Cerebellar nuclear complex (tissue), 1 donor: ENCODE measurements around the gene VDAC2.

Source experiments
- DNase-seq, 2 experiments: peaks; one replicate each; lab custom pipeline; 2025; lab: John Stamatoyannopoulos, UW

Gene VDAC2

DNA sequence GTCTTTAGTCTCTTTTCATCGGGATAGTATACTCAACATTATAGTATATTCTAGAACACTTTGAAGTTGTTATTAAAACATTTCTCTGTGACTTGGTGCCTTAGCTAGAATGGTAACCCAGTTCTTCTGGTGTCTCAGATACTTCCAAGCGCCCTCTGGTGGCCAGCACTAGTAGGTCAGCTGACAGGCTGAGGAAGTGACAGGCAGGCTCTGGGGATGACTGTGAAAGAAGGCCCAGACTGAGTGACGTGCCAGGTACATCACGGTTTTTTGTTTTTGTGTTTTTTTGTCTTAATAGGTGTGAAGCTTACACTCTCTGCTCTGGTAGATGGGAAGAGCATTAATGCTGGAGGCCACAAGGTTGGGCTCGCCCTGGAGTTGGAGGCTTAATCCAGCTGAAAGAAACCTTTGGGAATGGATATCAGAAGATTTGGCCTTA lies 20.0 kb downstream of the VDAC2 start:
- DNase-seq = peak in 1 of 2 experiments; percentile 63

DNA sequence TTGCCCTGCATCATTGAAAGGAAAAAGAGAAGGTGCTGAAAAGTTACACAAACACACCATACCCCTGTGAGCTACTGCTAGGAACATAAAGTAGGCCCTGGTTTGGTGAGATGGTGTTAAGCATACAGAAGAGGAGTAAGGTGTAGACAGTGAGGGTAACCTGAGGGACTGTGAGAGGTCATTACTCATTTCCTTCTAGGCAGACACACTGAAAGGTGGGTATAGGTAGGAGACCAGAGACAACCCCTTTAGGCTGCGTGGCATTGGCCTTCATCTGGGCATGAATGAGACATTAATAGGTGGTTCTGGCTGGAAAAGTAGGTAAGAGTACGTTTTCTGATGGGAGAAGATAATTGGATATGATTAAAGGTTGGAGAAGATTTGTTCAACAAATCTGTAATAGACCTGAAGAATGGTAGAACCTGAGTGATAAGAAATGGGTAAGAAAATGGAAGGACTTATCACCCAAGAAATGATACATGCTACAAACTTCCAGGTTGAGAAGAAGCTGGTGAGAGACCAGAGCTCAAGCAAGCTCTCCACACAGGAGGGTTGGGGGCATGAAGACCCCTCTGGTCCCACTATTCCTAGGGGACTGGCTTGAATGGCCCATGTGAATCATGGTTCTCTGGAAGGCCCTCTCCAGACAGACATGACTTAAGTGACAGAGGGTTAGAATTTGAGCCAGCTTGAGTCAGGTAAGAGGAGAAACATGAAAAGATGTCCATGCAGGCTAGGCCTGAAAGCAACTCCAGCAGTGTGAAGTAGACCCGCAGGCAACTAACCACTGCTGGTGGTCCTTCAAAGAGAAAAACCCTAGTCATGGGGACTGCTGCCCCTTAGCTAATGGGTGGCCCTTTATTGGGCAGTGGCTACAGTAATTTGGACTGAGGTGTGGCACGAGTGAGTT lies 21.3 kb downstream of the VDAC2 start:
- DNase-seq = no peak

DNA sequence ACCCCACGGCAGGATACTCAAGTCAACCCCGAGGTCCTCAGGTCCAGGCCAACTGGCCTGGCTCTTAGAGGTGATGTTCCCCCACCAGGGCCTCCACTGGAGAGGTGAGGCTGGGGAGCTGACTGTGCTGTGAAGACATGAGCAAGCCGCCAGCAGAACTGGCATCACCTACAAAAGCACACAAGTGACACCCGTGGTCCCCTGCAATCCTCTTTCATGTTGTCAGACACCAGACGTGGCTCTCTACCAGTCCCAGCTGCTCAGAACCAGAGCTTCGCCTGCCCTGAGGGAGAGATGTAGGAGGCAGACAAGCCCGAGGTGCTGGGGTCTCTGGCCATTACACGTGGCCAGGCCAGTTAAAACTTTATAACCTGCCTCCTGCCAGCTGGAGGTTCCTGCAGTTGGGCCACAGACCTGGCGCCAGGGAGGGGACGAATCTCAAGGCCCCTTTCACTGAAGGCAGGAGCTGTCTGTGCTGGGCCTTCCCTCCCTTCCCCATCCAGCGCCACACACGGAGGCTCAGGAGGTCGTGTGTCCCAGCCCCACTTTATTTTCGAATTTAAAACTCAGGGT lies 22.9 kb downstream of the VDAC2 start:
- no peak for DNase-seq

DNA sequence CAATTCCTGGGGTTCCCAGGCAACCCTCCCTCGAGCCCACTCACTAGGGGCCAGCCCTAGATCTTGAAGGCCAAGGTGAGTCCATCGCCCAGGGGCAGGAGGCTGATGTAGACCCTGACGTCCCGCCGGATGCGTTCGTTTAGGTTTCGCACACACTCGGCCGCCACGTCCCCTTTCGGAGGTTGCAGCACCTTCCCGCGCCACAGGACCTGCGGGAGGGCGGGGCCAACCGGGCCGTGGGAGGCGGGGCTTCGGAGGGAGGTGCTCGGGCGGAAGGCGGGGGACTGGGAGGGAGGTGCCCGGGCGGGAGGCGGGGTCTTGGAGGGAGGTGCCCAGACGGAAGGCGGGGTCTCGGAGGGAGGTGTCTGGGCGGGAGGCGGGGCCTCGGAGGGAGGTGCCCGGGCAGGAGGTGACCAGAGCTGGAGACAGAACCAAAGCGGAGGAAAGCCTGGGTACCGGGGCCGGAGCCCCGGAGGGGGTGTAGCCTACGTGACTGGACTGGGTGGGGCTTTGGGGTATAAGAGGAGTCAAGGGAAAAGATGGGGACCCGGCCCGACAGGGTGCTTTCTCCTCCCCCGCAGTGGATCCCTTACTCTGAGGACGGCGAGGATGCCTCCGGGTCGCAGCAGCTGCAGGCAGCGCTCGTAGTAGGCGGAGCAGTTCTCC lies 23.6 kb downstream of the VDAC2 start:
- peak; percentile 42 to 75 for DNase-seq

DNA sequence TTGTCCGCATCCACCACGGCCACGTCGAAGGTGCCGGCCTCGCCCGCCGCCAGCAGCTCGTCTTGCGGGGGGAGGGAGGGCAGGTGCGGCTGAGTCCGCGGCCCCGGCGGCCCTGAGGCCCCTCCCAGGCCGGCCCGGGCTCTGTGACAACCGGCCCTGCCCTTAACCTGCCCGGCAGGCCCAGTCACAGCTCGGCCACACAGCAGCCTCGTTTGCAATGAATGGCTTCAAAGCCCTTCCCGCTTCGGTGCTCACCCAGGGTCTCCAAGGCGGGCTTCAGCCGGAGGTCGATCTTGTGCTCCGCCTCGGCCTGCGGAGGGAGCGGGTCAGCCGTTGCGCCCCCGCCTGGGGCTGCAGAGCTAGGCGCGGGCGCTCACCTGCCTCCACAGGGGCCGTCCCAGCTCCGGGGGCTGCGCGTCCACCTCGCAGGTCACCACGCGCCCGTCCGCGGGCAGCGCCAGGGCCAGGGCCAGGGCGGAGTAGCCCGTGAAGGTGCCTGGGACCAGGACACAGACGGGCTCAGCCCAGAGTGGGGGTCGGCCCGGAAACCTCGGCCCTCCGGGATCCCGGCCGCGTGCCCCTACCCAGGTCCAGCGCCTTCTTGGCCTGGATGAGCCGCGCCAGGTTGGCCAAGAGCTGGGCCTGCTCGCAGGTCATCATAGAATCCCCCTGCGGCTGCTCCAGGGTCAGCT lies 24.2 kb downstream of the VDAC2 start:
- DNase-seq = no peak

DNA sequence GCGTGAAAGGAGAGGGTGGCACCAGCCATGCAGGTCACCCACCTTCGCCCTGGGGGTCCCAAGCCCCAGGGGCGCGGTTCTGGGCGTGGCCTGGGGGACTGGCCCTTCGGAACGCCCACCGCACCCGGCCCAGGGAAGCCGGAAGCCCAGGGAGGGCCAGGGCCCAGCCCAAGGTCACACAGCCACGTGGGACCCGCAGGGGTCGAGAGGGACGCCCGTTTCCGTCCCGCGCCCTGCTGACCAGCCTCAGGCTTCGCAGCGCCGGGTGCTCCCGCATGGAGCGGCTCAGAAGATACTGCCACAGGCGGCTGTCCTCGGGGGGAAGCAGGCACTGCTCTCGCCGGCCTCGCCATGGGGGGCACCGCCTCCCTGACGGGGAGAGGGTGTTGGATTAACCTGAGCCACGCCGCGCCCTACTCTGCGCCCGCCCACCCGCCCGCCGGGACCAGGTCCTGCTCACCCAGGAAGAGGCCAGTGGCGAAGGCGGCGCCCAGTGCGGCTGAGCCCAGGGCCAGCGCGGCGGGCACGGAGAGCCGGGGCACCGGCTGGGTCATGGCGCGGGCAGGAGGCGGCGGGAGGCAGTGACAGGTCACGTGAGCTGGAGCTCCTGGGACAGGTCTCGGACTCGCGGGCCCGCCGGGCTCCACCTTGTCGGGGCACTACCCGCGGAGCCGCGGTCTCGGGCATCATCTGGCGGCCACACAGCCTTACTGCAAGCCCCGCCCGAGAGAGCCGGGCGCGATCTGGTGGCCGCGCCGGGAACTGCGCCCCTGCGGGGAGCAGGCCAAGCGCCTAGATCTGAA lies 25.0 kb downstream of the VDAC2 start, which contains the start of gene COMTD1:
Gene COMTD1 (minus strand): TSS at position 583 of the 803 bp plus-strand sequence. CDS start 29 bp downstream, at position 554.
- DNase-seq = peak; percentile 38 to 78

DNA sequence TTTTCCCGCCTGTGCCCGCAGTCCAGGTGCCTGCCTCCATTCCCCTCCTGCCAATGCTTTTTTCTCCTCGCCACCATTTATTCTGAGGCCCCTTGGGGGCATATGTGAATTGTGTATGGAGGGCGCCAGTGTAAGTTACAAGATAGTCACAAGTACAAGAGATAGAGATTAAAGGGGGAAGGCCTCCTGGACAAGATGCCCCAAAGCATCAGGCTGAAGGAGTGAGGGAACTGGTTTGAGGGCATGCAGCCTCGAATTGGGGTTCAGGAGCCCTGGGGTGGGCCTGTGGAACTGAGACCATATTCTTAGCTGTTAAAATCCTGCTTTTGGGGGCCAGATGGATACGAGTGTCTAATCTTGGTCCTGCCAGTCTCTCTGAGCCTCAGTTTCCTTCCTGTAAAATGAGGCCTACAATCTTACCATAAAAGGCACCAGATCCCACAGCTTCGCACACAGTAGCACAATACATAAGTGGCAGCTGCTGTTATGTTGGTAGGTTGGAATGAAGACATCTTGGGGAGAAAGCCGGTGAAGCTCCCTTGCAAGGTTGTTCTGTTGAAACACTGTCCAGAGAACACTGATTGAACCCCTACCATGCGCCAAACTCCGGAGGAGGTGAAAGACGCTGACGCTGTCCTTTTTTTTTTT lies 25.7 kb downstream of the VDAC2 start:
- DNase-seq = no peak

DNA sequence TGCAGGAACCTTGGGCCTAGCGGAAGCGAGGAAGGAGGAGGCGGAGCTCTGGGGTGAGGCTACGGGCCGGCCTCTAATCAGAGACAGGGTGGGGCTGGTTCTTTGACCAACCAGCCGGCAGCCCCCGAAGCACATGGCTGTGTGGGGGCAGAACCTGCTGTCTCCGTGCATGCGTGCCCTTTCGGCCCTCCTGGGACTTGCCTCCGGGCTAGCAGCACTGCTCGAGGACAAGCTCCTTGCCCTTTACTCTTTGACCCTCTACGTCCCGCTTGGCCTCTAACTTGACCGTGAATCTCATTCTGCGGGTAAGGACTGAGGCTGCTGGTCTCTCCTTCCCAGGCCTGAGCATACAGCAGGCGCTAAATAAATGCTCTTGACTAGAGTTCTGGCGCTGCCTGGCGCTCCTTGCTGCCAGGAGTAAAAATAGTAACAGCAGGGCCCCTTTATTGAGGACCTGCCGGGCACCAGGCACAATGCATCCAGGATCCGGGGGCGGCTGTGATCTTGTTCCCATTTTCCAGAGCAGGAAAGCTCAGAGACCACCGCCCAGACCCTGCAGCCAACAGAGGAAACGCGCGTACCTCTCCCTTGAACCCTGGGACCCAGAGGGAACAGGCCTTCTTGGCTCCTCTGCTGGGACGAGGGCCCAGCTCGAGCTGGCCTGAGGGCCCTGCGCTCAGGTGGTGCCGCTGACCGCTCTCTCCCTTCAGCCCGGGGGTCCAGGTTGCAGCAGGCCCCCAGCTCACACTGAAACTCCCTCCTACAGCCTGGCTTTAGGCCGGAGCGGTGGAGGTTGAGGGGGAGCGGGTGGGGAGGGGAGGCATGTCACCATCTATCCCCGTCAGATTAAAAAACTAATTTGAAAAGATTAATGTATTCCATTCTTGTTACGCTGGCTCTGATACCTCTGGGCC lies 27.8 kb downstream of the VDAC2 start:
- no peak for DNase-seq

DNA sequence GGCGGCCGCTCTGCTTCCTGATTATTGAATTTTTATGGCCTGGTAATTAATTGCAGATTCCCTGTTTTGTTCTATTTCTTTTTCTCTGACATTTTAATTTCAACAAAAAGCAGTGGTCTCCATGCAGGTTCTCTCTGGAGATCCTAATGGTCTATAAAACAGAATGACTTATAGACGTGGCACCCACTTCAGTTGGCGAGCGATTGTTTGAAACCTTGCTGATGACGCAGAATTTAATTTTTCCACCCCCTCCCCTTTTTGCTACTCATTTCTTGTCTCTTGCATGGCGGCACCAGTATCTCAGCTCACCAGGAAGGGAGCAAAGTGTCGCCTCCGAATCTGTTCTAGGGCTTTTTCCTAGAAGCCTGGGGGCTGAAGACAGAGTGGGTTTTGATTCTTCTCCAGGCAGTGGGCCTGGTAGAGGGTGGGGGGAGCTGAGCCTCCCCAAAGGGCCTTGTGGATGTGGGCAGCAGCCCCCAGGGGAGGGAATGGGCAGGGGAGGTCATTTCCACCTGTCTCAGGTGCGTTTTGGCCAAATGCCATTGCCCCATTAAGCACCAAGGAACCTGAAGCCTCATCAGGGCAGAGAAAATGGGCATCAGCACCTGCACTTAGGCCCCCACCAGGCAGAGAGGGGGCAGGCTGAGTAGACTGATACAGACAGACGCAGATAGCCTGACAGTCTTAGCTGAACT lies 28.6 kb downstream of the VDAC2 start:
- DNase-seq = no peak

DNA sequence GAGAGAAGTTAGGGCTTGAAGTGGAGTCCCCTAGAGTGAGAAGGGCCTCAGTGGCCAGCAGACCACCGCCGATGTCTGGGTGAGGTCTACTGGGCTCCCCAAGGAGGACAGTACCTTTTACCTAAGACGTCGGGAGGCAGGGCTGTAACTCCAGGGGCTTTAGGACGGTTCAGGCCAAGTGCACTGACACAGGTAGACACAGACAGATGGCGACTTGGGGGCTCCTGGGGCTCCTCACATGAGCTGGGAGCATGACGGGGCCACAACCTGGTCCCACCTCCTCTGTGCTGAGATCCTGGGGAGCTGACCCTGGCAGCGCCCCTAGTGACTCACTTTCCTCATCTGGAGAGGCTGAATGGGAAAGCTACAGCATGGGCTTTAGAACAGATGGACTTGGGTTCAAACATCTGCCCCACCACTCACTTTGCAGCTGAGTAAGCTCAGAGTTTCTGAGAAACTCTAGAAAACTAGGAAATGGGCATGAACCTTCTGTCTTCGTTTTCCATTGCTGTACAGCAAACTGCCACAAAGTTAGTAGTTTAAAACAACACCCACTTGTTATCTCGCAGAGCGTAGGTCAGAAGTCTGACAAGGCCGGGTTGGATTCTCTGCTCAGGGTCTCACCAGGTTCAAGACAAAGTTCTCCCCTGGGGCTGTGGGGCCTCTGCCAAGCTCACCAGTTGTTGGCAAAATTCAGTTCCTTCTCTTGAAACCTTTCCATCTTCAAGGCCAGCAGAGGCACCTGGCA lies 29.9 kb downstream of the VDAC2 start:
- DNase-seq = no peak

DNA sequence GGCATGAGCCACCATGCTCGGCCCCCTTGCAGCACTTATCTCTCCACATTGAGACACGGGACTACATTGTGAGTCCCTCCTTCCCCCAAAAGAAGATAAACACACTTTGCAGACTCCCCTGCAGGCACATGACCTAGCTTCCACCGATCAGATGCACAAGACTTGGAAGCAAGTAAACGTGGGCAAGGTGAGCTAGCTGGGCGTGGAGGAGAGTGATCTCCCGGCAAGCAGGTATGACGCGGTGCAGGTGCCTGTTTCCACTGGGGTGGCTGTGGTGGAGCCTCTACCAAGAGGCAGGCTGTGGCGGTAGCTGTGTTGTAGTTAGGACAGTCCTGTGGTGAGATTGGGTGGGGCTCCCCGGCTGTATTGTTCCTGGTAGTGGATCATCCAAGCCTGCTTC lies 32.8 kb downstream of the VDAC2 start:
- no peak for DNase-seq

DNA sequence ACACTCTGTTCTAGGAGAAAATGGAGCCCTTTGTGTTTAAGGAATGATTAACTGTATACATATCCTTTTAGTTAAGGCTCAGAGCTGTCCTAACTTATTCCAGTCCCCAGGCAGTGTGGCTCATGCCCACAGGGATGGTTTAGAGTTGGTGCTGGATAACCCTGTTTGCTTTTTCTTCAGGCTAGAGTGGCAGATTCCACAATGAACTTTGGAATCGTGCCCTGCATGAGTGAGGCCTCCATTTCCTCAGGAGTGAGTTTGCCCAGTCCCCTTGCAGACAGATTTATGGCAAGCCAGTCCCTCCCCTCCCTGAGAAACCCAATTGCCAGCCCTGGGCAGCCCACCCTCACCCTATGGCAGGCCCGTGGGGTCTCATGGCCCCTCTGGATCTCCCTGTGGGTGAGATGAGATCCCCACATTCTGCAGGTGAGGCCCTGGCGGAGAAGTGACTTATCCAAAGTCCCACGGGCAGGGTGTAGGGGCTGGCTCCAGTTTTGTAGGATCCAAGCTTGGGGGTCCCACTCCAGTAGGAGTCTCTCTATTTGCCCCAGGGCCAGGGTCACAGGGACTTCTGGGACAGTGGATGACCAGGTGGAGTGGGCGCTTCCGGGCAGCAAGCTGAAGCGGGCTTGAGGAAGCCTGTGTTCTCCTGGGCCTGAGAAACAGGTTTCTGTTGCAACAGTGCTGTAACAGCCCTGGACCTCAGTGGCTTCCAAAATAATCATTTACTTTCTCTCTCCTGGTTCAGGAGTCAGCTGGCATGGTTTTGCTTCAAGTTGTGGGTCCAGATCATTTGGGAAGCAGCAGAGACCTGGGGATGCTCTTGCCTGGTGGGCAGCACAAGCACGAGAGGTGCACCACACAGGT lies 34.1 kb downstream of the VDAC2 start:
- DNase-seq = no peak

DNA sequence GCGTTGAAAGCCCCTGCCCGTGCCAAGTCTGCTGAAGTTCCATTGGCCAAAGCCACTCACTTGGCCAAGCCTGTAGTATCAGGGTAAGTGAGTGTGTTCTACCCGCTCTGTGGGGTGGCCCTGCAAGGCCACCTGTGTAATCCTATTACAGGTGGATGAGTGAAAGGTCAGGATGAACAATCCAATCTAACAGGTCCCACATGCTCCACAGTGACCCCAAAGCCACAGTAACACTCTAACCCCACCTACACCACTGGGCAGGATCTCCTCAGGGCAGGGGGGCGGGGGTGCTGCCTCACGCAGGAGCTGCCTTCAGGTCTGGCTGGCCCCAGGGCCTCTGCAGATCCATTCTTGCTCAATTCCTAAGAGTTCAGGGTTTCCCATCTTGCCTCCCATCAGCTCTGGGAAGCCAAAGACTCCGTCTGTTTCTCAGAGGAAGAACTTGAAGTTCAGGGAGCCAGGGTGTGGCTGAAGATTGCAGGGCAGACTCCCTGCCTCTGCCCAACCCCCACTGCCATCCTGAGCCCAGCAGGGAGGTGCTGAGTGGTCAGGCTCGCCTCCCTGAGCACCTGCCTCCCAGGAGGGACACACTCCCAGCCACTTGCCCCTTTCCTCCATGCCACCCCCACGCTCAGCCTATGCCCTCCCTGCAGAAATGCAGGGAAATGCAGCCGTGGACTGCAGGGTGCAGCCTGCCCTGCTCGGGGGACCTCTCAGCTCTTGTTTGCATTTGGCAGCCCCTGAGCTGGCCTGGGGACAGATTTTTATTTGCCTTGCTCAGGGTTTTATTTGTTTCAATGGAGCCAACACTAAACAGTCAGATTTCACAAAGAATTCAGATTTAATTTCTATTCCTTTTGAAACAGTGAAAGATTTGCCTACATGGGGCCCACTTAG lies 35.0 kb downstream of the VDAC2 start:
- no peak for DNase-seq

DNA sequence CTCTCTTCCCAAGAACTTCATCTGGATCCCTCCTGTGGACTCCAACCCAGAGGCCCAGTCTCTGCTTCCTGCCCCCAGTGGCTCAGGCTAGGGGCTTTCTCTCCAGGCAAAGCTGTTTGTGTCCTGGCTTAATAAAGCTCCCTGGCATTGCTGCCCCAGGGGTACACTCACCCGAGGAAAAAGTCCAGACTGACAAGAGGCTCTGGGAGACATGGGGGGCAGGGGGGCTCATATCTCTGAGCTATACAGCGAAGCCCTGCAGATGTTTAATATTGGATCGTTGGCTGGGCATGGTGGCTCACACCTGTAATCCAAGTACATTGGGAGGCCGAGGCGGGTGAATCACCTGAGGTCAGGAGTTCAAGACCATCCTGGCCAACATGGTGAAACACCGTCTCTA lies 35.9 kb downstream of the VDAC2 start:
- DNase-seq = no peak

DNA sequence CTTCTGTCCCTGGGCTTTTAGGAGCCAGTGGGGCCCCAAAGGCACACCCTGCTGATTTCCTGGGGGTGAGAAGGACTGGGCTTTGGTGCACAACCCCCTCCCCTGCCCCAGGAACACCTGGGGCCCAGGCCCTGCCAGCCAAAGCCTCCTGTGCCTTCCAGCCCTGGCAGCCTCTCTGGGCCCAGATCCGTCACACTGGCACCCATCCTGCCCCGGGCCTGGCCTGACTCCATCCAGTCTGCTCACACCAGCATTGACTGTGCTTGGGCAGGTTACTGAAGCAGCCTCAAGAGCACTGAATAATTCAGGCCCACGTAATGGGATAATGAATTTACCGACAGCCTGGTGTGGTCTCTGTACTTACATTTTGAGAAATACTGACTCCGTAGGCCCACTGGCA lies 37.2 kb downstream of the VDAC2 start:
- no peak for DNase-seq

DNA sequence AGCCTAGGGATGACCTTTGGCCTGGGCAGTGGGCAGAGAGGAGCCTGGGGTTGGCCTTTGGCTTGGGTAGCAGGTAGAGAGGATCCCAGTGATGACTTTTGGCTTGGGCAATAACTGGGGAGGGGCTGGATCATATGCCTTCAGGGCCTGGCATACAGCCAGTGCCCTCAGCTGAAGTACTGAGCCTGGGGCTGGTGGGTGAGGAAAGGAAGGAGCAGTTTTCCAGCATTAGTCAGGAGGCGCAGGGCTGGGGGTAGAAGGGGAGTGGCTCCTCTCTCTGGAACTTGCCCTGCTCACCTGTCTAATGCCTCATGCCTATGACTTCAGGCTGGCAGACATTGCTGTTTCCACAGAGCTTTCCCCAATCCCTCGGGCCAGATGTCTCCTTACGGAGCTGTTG lies 40.3 kb downstream of the VDAC2 start:
- DNase-seq = no peak
